ENCODE data around the gene TBC1D9. TPM values are rescaled to one million over a fixed set of nuclear protein-coding genes. Genes with fewer than 3 reads are reported as not detected.

Gene TBC1D9
- total and polyA plus RNA-seq, 11 donors, result 4.6 to 26.5 (median 13.3) TPM

DNA sequence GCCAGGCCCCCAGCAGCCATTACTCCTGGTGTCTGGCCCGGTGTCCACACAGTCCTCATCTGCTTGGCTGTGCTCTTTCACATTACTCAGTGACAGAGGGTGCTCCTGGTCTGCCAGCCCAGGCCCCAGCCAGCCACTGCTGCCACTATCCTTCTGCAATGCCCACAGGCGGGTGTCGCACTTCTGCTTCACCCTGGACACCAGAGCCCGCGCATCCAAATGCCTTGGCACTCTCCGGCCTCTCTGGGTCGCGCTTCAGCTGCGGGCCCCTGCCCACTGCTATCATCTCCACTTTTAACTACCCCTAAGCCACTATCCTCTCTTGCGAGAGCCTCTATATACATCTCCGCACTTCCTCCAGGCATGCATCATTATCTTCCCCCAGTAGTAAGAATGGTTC is 111.0 kb downstream of the TBC1D9 start:
- H3K36me3 ChIP-seq, result peaks cover 0 to 63% (median 34%) of the 10 kb centered on the region in 9 donors
- H3K4me3 ChIP-seq, result no peak overlapping the region
- TF ChIP-seq POLR2A (IDR thresholded peaks at IDR 0.05), result no peak
- TF ChIP-seq, protein P1, sequence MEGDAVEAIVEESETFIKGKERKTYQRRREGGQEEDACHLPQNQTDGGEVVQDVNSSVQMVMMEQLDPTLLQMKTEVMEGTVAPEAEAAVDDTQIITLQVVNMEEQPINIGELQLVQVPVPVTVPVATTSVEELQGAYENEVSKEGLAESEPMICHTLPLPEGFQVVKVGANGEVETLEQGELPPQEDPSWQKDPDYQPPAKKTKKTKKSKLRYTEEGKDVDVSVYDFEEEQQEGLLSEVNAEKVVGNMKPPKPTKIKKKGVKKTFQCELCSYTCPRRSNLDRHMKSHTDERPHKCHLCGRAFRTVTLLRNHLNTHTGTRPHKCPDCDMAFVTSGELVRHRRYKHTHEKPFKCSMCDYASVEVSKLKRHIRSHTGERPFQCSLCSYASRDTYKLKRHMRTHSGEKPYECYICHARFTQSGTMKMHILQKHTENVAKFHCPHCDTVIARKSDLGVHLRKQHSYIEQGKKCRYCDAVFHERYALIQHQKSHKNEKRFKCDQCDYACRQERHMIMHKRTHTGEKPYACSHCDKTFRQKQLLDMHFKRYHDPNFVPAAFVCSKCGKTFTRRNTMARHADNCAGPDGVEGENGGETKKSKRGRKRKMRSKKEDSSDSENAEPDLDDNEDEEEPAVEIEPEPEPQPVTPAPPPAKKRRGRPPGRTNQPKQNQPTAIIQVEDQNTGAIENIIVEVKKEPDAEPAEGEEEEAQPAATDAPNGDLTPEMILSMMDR (IDR thresholded peaks at IDR 0.05), result no peak
- ATAC-seq (peak in 1 of 4 donors; percentile 4), DNase-seq (no peak)
- H3K4me1 ChIP-seq, result peaks cover 0 to 30% (median 5%) of the 10 kb centered on the region in 12 donors
- no peaks in the 10 kb centered on the region for H3K9me3 ChIP-seq
- intact Hi-C loops (cut with DNase I), result loop anchor here in 7 of 10 donors (5.0 to 10.0 kb wide), 4 partner anchors 110 to 210 kb away; partner anchors contain the start of gene TBC1D9 (in 4 of the 7)
- H3K27ac ChIP-seq, result no peak overlapping the region
- 94 to 96% (median 95%) methylated on average over 10 to 11 of the region's 11 CpGs for WGBS, 4 donors
- H3K27me3 ChIP-seq, result no peaks in the 10 kb centered on the region

DNA sequence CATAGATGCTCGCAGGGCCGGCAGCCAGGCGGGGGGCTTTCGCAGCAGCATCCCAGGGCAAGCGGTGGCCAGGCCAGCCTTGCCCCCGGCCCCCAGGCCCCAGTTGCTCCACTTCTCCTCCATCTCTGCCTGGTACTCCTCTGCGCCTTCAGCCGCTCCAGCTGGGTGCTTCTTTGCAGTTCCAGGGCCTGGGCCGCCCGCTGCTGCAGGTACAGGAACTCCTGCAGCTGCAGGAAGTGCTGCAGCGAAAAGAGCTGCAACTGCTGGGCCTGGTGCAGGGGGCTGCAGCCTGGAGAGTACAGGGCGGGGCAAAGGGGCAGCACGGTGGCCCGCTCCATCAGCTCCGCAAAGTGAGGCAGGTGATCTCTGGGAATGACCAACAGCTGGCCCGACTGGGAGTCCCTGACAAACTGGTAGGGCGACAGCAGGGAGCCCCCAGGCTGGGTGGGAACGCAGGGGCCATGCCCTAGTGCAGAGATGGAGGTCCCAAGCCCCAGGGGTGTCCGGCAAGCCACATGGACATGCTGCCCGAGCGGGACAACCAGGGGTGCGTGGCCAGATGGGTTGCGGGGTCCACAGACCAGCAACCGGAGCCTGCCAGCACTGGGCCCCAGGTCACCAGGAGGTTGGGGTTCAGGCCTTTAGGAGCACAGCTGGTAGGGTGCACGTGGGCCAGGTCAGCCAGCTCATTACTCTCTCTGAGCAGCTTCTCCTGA is 111.6 kb downstream of the TBC1D9 start:
- H3K27me3 ChIP-seq, result no peaks in the 10 kb centered on the region
- peaks cover 0 to 62% (median 32%) of the 10 kb centered on the region in 9 donors for H3K36me3 ChIP-seq
- intact Hi-C loops (cut with DNase I), result loop anchor here in 9 of 10 donors (5.0 to 10.0 kb wide), 5 partner anchors 110 to 210 kb away; partner anchors contain the start of gene TBC1D9 (in 5 of the 9)
- no peak overlapping the region for H3K4me3 ChIP-seq
- no peak for DNase-seq
- H3K4me1 ChIP-seq, result peaks cover 0 to 30% (median 5%) of the 10 kb centered on the region in 12 donors
- peak in 1 of 4 donors; percentile 4 for ATAC-seq
- no peak for TF ChIP-seq POLR2A (IDR thresholded peaks at IDR 0.05)
- TF ChIP-seq, protein P1 (IDR thresholded peaks at IDR 0.05), result no peak
- WGBS, 4 donors, result 95 to 100% (median 97%) methylated on average over 15 to 25 of the region's 25 CpGs
- no peak overlapping the region for H3K27ac ChIP-seq
- H3K9me3 ChIP-seq, result no peaks in the 10 kb centered on the region

DNA sequence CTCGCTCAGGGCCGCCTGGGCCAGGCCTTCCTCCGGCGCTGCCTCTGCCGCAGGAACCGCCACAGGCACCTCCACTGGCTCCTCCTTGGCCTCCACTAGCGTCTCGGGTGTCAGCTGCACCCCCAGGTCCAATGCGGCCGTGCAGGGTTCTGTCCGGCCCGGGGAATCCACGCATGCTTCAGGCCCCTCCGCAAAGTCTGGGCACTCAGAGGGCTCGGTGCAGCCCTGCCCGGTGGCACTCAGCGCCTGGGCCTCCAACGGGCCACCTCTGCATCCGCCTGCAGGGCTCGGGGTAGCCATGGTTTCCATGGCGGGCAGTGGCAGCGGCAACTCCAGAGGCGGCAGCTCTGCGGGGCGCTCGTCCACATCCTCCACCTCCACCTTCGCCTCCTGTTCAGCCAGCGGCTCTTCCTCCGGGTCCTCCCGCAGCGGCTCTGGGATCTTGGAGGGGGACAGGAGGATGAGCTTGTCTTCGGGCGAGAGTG is 112.6 kb downstream of the TBC1D9 start:
- no peak overlapping the region for H3K4me3 ChIP-seq
- no peak overlapping the region for H3K27ac ChIP-seq
- H3K9me3 ChIP-seq, result no peaks in the 10 kb centered on the region
- peaks cover 0 to 62% (median 38%) of the 10 kb centered on the region in 9 donors for H3K36me3 ChIP-seq
- H3K4me1 ChIP-seq, result peaks cover 0 to 30% (median 5%) of the 10 kb centered on the region in 12 donors
- WGBS, 4 donors, result 98 to 99% (median 98%) methylated on average over 22 to 33 of the region's 33 CpGs
- DNase-seq (no peak), ATAC-seq (no peak)
- TF ChIP-seq, protein P1 (IDR thresholded peaks at IDR 0.05), result no peak
- no peak for TF ChIP-seq POLR2A (IDR thresholded peaks at IDR 0.05)
- H3K27me3 ChIP-seq, result no peaks in the 10 kb centered on the region
- intact Hi-C loops (cut with DNase I), result loop anchor here in 8 of 10 donors (5.0 to 10.0 kb wide), 5 partner anchors 111 to 211 kb away; partner anchors contain the start of gene TBC1D9 (in 4 of the 8)
